WI38 (cell line): Measurements from ENCODE around the gene NBAS.

ENCODE experiments used
- H3K4me3 ChIP-seq: 2 replicates; pipeline ENCODE4 v1.5.1; 2011; ENCODE audit warnings: low read depth, mild to moderate bottlenecking, control low read depth, low read length
- TF ChIP-seq, protein P1 (sequence below): IDR thresholded peaks from 2 replicates; pipeline ENCODE4 v1.5.1; 2012; ENCODE audit warnings: low read depth, mild to moderate bottlenecking, control low read depth, low read length

Gene NBAS

DNA sequence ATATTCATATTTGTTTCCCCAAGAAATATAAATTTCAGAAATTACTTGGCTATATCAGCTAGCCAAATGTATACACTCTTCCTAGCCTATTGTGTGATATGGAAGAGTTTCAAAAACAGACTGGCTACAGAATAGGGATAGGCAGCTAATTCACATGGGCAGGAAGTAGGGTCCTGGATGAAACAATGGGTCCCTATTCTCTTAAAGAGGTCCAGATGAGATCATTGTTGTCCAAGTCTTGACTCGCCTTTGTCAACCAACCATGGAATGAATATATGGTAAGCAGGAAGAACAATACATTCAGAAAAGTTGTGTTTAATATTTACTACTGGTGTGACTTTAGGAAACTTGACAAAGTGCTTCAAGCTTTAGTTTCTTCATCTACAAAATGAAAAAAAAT lies 319.9 kb downstream of the NBAS start:
- TF ChIP-seq, protein P1, sequence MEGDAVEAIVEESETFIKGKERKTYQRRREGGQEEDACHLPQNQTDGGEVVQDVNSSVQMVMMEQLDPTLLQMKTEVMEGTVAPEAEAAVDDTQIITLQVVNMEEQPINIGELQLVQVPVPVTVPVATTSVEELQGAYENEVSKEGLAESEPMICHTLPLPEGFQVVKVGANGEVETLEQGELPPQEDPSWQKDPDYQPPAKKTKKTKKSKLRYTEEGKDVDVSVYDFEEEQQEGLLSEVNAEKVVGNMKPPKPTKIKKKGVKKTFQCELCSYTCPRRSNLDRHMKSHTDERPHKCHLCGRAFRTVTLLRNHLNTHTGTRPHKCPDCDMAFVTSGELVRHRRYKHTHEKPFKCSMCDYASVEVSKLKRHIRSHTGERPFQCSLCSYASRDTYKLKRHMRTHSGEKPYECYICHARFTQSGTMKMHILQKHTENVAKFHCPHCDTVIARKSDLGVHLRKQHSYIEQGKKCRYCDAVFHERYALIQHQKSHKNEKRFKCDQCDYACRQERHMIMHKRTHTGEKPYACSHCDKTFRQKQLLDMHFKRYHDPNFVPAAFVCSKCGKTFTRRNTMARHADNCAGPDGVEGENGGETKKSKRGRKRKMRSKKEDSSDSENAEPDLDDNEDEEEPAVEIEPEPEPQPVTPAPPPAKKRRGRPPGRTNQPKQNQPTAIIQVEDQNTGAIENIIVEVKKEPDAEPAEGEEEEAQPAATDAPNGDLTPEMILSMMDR: no peak
- no peak overlapping the region for H3K4me3 ChIP-seq

DNA sequence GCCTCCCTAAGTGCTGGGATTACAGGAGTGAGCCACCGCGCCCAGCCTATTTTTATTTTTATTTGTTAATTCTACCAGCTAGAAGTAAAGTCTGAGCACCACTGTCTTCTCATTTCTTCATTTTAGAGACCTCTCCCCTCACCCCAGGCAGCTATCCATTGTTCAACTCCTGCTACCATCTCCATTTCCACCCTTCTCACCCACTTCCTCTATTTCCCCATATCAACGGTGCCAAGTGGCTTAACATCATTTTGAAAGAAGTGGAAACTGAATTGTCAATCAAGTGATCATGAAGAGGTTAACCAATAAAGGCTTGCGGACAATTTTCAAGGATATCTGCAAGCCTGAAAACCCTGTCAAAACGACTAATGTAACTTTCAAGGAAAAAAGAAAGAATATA lies 323.1 kb downstream of the NBAS start:
- H3K4me3 ChIP-seq: no peak overlapping the region
- TF ChIP-seq, protein P1: no peak

DNA sequence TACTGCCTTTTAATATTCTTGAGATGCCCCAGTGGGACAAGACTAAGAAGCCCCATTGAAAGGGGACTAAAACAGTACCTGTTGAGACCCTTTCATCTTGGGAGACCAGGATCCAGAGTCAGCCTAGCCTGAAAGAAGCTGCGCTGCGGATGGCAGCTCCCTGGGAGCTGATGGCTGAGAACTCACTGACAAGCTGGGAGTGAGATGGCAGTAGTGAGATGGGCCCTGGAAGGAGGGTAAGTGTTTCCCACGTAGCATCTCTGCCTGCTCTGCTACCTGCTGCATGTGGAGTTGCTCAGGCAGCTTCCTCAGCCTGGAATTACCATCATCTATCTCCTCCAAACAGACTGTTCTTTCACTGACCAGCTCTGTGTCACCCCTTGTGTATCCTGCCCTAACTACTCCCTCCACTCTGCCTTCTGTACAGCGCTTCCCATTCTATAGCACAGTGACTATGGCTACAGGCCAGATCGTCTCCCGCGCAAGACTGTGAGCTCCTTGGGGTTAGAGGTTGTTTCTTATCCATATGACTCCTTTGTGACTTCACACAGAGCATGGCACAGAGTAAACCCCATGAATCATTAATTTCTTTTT lies 330.4 kb downstream of the NBAS start:
- TF ChIP-seq, protein P1: no peak
- no peak overlapping the region for H3K4me3 ChIP-seq

DNA sequence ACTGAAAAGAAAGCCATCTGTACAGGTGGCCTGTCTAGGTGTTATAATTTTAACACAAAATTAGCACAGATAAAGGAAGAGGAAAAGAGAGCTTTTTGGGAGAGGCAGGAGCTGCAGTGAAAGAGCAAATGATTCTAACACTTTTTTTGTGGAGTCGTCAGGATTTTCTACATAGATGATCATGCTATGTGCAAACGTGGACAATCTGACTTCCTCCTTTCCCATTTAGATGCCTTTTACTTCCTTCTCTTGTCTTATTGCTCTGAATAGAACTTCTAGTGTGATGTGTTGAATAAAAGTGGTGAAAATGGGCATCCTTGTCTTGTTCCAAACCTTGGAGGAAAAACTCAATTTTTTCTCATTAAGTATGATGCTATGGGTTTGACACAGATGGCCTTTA lies 334.5 kb downstream of the NBAS start:
- TF ChIP-seq, protein P1: no peak
- H3K4me3 ChIP-seq: no peak overlapping the region

DNA sequence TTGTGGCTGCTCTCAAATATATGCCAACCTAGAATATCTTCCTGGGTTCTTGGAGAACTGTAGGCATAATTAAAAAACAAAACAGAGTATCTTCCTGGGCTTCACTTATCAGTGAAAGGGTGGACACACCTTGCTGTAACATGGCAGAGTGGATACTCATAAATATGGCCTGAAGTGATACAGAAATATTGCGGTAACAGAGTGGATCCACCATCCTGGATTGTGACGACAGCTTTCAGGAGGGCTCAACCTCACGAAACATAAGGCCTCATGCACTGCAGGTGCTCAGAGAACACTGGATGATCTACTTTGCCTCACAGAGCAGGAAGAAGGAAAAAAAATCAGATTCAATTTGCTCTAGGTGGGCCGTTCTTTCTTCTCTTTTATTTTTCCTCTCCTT lies 336.0 kb downstream of the NBAS start:
- TF ChIP-seq, protein P1: no peak
- no peak overlapping the region for H3K4me3 ChIP-seq

DNA sequence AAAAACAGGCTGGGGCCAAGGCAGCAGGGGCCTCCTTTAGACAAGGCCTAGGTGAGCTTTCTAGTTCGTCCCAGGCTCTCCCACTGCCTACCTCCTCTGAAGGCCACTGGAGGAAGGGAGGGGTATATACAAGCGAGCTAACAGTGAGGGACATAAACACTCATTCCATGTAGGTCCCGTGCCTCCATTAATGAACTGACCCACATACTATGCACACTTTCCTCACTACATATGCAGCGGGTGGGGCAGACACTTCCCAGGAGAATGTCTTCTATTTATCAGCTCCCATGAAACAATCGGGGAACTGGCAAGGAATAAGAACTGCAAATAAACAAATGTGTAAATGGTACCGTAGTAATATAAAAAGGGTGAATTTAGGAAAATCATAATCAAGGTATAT lies 336.5 kb downstream of the NBAS start:
- H3K4me3 ChIP-seq: no peak overlapping the region
- TF ChIP-seq, protein P1: no peak

DNA sequence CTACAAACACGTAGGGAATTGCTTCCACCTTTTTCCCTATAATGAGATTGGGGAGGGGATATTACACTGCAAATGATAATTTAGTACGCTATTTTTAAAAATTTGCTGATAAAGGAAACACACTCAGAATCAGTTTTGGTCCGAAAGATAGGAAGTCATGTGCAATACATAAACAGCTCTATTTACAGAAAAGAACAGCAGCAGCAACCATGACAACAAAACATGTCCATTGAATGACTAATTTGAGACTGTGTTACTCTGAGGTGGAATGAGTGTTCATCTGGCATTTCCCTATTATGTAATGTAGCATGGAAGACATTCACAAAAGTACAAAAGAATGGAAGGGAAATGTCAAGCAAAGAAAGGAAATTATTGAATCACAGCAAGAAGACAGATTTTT lies 337.2 kb downstream of the NBAS start:
- no peak overlapping the region for H3K4me3 ChIP-seq

More for the DNA sequence above, 337.2 kb downstream of the NBAS start:
- TF ChIP-seq, protein P1: no peak
